ENCODE results near the gene TBC1D17.

- no peak for TF ChIP-seq CTCF (IDR thresholded peaks at IDR 0.05; ENCODE audit: low read length)
- TF ChIP-seq EZH2 (IDR thresholded peaks at IDR 0.05; ENCODE audit: borderline replicate concordance, low read length): no peak
Observed at GRCh38 chr19:49910179-49910578, 32.7 kb downstream of the TBC1D17 start.
